GM10266 (cell line): ENCODE measurements around the gene SERHL2.

Experiments
- DNase-seq: peaks from one replicate; pipeline ENCODE4 v3.0.0; 2012; ENCODE audit errors: extremely low spot score
- TF ChIP-seq, protein P1 (sequence below): IDR thresholded peaks from 2 replicates; pipeline ENCODE4 v1.5.1; 2012; ENCODE audit warnings: mild to moderate bottlenecking, low read depth; ENCODE audit not compliant: control insufficient read depth, insufficient read depth; ENCODE audit errors: missing control alignments

SERHL2 gene

GRCh38 chr22:42617155-42617983 is 63.6 kb downstream of the SERHL2 start:
- TF ChIP-seq, protein P1, sequence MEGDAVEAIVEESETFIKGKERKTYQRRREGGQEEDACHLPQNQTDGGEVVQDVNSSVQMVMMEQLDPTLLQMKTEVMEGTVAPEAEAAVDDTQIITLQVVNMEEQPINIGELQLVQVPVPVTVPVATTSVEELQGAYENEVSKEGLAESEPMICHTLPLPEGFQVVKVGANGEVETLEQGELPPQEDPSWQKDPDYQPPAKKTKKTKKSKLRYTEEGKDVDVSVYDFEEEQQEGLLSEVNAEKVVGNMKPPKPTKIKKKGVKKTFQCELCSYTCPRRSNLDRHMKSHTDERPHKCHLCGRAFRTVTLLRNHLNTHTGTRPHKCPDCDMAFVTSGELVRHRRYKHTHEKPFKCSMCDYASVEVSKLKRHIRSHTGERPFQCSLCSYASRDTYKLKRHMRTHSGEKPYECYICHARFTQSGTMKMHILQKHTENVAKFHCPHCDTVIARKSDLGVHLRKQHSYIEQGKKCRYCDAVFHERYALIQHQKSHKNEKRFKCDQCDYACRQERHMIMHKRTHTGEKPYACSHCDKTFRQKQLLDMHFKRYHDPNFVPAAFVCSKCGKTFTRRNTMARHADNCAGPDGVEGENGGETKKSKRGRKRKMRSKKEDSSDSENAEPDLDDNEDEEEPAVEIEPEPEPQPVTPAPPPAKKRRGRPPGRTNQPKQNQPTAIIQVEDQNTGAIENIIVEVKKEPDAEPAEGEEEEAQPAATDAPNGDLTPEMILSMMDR = no peak
- no peak for DNase-seq

GRCh38 chr22:42619261-42620063 is 65.7 kb downstream of the SERHL2 start:
- TF ChIP-seq, protein P1 = no peak
- DNase-seq = no peak

DNA sequence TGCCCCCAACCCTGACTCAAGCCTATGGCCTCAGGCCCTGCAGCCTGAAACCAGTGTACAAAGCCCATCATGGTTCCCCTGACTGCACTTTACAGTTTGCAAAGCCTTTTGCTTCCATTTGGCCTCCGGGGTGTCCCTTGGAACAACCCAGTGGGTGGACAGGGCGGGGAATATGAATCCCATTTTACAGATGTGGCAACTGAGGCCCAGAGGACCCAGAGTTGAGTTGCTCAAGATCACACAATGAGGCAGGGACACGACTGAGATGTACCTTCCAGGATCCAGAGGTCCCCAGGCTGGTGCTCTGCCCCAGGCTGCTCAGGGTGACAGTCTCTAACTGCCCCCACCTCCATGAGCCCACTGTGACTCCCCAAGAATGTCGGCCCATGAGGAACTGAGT is 66.3 kb downstream of the SERHL2 start:
- TF ChIP-seq, protein P1 = no peak
- DNase-seq = no peak

DNA sequence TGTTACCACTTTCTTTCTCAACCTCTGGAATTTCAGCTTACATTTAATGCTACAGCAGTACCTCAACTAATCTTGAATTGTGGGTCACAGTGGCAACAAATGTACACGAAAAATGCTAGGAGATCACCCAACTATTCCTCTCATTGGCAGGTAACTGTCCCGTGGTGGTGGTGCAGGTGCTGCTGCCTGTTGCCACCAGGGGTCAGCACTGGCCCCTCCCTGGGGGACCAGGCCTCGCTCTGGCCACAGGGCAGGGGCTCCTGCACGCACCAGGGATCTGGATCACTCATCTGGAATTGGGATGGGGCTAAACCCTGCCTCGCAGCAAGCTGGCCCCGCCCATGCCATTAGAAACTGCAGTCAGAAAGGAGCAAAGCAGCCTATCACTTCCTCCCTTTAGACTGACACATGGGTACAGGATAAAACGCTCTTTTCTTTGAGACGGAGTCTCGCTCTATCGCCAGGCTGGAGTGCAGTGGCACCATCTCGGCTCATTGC is 67.8 kb downstream of the SERHL2 start:
- TF ChIP-seq, protein P1 = peak; percentile 92

DNA sequence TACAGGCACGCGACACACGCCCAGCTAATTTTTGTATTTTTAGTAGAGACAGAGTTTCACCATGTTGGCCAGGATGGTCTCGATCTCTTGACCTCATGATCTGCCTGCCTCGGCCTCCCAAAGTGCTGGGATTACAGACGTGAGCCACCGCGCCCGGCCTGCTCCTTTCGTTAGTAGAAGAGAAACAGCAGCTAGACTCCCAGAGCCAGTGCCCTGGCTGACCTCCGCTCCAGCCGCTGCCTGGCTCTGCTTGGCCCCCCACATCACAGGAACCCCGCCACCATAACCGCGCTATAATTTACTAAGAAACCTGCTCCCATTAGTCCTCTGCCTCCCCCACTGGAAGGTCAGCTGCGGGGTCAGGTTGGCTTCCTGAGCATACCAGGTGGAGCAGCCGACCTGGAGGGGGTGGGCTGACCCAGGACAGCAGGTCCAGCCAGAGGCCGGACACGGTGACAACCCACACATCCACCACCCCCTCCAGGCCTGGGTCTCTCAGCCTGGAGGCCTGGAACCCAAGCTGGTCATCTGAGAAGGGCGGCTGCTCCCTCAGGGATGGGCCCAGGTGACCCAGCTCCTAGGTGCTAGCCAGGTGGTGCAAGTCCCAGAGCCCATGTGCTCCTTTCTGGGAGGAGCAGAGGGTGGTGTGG is 68.4 kb downstream of the SERHL2 start:
- TF ChIP-seq, protein P1 = no peak

More for the DNA sequence above, 67.8 kb downstream of the SERHL2 start:
- peak; percentile 89 for DNase-seq

GRCh38 chr22:42623301-42623751 is 69.6 kb downstream of the SERHL2 start:
- DNase-seq = peak; percentile 58
- TF ChIP-seq, protein P1 = no peak

More for the DNA sequence above, 68.4 kb downstream of the SERHL2 start:
- no peak for DNase-seq
